Measurements from ENCODE around the gene TPSG1.

GRCh38 chr16:1201444-1201843 is 23.6 kb downstream of the TPSG1 start:
- TF ChIP-seq STAT6 (CRISPR knock-in tag; conservative IDR thresholded peaks at IDR 0.05; ENCODE audit: low read depth) = no peak
- no peak for TF ChIP-seq AFF4 (CRISPR knock-in tag; IDR thresholded peaks at IDR 0.05; ENCODE audit: borderline replicate concordance)
- no peak for TF ChIP-seq CTCF (IDR thresholded peaks at IDR 0.05)
- TF ChIP-seq ESRRA (CRISPR knock-in tag; IDR thresholded peaks at IDR 0.05; ENCODE audit: borderline replicate concordance) = no peak
- no peak for TF ChIP-seq TEAD1 (CRISPR knock-in tag; IDR thresholded peaks at IDR 0.05)
- TF ChIP-seq ZNF281 (CRISPR knock-in tag; IDR thresholded peaks at IDR 0.05) = no peak
